Loucy (cell line): ENCODE measurements around the gene SNX19.

Experiments
- H2AFZ ChIP-seq: fragments of 200-600 bp; sonication (generic); 2 replicates; pipeline ENCODE4 v1.6.0; 2016; ENCODE audit warnings: antibody characterized with exemption, mild to moderate bottlenecking, low read length, moderate library complexity
- H3F3A ChIP-seq: fragments of 200-600 bp; 2 replicates; pipeline ENCODE4 v1.6.0; 2016; ENCODE audit warnings: antibody characterized with exemption, low read depth, mild to moderate bottlenecking
- H3K27me3 ChIP-seq: fragments of 200-600 bp; sonication (generic); 2 replicates; pipeline ENCODE4 v1.6.1; 2014; ENCODE audit warnings: low read length, mild to moderate bottlenecking; ENCODE audit not compliant: insufficient read depth, poor library complexity, severe bottlenecking
- H3K36me3 ChIP-seq: fragments of 200-600 bp; sonication (generic); 2 replicates; pipeline ENCODE4 v1.6.1; 2016; ENCODE audit warnings: low read length; ENCODE audit not compliant: insufficient read depth
- H3K4me1 ChIP-seq: fragments of 200-600 bp; sonication (generic); 2 replicates; pipeline ENCODE4 v1.5.1; 2014; ENCODE audit warnings: low read length, mild to moderate bottlenecking; ENCODE audit not compliant: insufficient read depth, poor library complexity, severe bottlenecking
- H3K4me2 ChIP-seq: fragments of 200-600 bp; sonication (generic); 2 replicates; pipeline ENCODE4 v1.6.0; 2014; ENCODE audit warnings: antibody characterized with exemption, low read length, low read depth, mild to moderate bottlenecking; ENCODE audit not compliant: poor library complexity, severe bottlenecking
- H3K4me3 ChIP-seq: fragments of 200-600 bp; sonication (generic); 2 replicates; pipeline ENCODE4 v1.5.1; 2014; ENCODE audit warnings: low read length, mild to moderate bottlenecking, mixed read lengths; ENCODE audit not compliant: poor library complexity, severe bottlenecking
- H3K79me2 ChIP-seq: fragments of 200-600 bp; sonication (generic); 2 replicates; pipeline ENCODE4 v1.6.1; 2014; ENCODE audit warnings: low read length; ENCODE audit not compliant: insufficient read depth
- H3K9ac ChIP-seq: fragments of 200-600 bp; sonication (generic); 2 replicates; pipeline ENCODE4 v1.6.0; 2014; ENCODE audit warnings: mild to moderate bottlenecking, low read depth, low read length, moderate library complexity; ENCODE audit not compliant: poor library complexity, severe bottlenecking
- H3K9me2 ChIP-seq: fragments of 200-600 bp; sonication (generic); replicated peaks from 2 replicates; pipeline ENCODE4 v1.6.1; 2016; ENCODE audit warnings: low read depth, low read length, mixed read lengths
- H3K9me3 ChIP-seq: fragments of 200-600 bp; sonication (generic); 2 replicates; pipeline ENCODE4 v1.6.1; 2014; ENCODE audit warnings: mild to moderate bottlenecking, antibody characterized with exemption, low read length, low read depth; ENCODE audit not compliant: insufficient read depth
- H4K20me1 ChIP-seq: fragments of 200-600 bp; sonication (generic); 2 replicates; pipeline ENCODE4 v1.6.0; 2014; ENCODE audit warnings: antibody characterized with exemption, low read length, mild to moderate bottlenecking; ENCODE audit not compliant: insufficient read depth, poor library complexity, severe bottlenecking
- CTCF ChIP-seq: fragments of 200-600 bp; sonication (generic); conservative IDR thresholded peaks from 2 replicates; pipeline ENCODE4 v1.5.1; 2014; ENCODE audit warnings: mild to moderate bottlenecking, antibody characterized with exemption, low read length
- EZH2phosphoT487 ChIP-seq: fragments of 200-600 bp; IDR thresholded peaks from 2 replicates; pipeline ENCODE4 v1.6.1; 2018; ENCODE audit warnings: antibody characterized with exemption, mild to moderate bottlenecking, moderate library complexity, borderline replicate concordance

Gene SNX19

GRCh38 chr11:130904380-130904779 lies 11.9 kb downstream of the SNX19 start:
- no peaks in the 10 kb centered on the region for H3K79me2 ChIP-seq
- no peak overlapping the region for H2AFZ ChIP-seq
- no peaks in the 10 kb centered on the region for H3F3A ChIP-seq
- no peak overlapping the region for H3K4me2 ChIP-seq
- H3K9ac ChIP-seq = no peak overlapping the region
- H3K9me3 ChIP-seq = no peaks in the 10 kb centered on the region
- H3K4me3 ChIP-seq = no peak overlapping the region
- H3K9me2 ChIP-seq = no peaks in the 10 kb centered on the region
- no peaks in the 10 kb centered on the region for H3K4me1 ChIP-seq
- no peaks in the 10 kb centered on the region for H3K27me3 ChIP-seq
- TF ChIP-seq EZH2phosphoT487 = no peak
- TF ChIP-seq CTCF = peak; percentile 53; the same call in 1 of the 2 replicates
- H3K36me3 ChIP-seq = peaks cover 29% of the 10 kb centered on the region; the same call in 1 of the 2 replicates
- no peaks in the 10 kb centered on the region for H4K20me1 ChIP-seq

- H3K36me3 ChIP-seq = peaks cover 46% of the 10 kb centered on the region; the same call in 1 of the 2 replicates
- H3K4me3 ChIP-seq = no peak overlapping the region
- H3F3A ChIP-seq = no peaks in the 10 kb centered on the region
- no peaks in the 10 kb centered on the region for H3K4me1 ChIP-seq
- H3K9me3 ChIP-seq = no peaks in the 10 kb centered on the region
- no peaks in the 10 kb centered on the region for H3K9me2 ChIP-seq
- TF ChIP-seq CTCF (no peak), EZH2phosphoT487 (no peak)
- no peaks in the 10 kb centered on the region for H4K20me1 ChIP-seq
- no peaks in the 10 kb centered on the region for H3K27me3 ChIP-seq
- no peaks in the 10 kb centered on the region for H3K79me2 ChIP-seq
- H3K4me2 ChIP-seq = no peak overlapping the region
- no peak overlapping the region for H3K9ac ChIP-seq
- H2AFZ ChIP-seq = no peak overlapping the region
These were observed 13.9 kb downstream of the SNX19 start for GRCh38 chr11:130902380-130902779.

- Histone ChIP-seq H4K20me1 (no peaks in the 10 kb centered on the region), H3K27me3 (no peaks in the 10 kb centered on the region), H3K4me3 (no peak overlapping the region), H3K4me2 (no peak overlapping the region), H2AFZ (no peak overlapping the region), H3K4me1 (no peaks in the 10 kb centered on the region), H3K9ac (no peak overlapping the region), H3K9me3 (no peaks in the 10 kb centered on the region), H3K79me2 (no peaks in the 10 kb centered on the region), H3K9me2 (no peaks in the 10 kb centered on the region), H3K36me3 (peaks cover 52% of the 10 kb centered on the region; the same call in 1 of the 2 replicates), H3F3A (no peaks in the 10 kb centered on the region)
- no peak for TF ChIP-seq CTCF
- no peak for TF ChIP-seq EZH2phosphoT487
These were observed 17.2 kb downstream of the SNX19 start for GRCh38 chr11:130899106-130899505.
